Activated CD4-positive, CD25-positive, alpha-beta regulatory T cell (primary cell): Measurements from ENCODE around the gene PCBP2.

Source experiments
- DNase-seq, 4 experiments: peaks; one replicate each; lab custom pipeline; 2025; lab: John Stamatoyannopoulos, UW

PCBP2 gene

DNA sequence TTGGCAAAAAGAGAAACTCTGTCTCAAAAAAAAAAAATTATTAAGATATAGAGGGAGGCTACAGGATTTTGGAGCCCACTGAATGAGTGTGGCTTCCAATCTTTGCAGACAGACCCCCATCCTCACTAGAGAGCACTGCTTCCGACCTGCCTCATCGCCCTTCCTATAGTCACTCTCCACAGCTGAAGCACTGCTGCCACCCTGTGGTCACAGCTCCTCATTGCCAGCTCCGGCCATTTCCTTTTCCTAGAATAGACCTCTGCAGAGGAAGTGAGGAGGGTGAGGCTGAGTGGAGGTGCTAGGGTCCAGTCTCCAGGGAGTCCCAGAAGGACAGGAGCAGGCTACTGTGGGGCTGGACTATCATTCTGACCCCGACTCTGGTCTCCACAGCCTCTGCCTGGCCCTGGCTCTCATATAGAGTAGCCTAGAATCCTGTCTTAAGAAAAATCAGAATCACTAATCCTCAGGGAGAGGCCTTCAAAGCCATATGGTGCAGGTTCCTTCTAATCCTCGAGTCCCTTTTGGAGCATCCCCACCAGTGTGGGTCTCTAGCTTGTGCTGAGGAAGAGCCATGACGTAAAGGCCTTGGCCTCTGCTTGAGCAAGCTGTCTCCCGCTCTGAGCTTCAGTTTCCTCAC lies 56.8 kb downstream of the PCBP2 start:
- peak; percentile 55 to 82 (median 58) for DNase-seq

DNA sequence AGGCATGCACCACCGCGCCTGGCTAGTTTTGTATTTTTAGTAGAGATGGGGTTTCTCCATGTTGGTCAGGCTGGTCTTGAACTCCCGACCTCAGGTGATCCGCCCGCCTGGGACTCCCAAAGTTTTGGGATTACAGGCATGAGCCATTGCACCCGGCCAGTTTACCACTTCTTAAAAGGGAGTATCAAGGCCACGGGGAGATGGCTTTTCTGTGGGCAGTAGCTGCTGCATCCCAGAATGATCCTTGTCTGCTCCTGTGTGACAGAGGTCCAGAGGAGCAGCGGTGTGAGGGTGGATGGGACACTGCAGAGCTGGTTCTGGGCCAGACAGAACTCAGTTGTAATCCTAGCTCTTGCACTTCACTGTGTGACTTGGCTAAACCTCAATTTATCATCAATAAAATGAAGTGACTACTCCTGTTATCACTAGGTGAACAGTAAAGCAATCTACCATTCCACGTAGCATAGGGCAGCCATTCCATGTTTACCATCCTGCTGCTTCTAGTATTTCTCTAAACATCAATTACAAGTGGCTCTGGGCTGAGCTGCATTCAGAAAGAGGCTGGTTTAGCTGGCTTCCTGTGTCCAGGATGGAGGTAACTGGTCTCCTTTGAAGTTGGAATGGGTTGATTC lies 58.4 kb downstream of the PCBP2 start:
- DNase-seq: no peak

DNA sequence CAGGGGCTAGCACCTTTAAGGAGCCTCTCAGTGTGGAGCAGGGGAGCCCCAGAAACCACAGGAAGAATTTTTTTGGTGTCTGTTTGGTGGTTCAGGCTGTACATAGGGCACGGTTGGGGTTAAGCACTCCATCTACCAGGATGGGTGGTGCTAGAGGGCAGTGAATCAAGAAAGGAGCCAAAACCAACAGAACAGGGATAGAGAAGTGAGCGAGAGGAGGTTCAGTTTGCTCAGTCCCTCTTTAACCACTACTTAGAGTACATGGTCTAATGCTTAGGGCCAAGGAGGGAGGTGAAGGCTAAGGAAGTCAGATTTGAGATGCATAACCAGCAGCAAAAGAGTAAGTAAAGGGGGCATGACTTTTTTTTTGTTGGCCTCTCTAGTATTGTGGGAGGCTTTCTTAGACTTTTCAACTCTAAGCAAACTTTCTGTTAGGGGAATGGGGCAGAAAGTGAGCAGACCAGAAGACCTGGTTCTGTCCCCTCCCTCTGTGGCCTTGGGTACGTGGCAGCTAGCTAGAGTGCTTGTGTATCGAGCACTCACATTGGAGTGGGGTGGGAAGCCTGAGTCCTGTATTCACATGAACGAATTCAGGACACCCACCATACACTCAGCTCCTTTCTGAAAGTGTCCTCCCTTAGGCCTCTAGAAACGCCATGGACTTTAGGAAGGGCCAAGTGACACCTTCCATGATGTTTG lies 62.0 kb downstream of the PCBP2 start:
- no peak for DNase-seq

DNA sequence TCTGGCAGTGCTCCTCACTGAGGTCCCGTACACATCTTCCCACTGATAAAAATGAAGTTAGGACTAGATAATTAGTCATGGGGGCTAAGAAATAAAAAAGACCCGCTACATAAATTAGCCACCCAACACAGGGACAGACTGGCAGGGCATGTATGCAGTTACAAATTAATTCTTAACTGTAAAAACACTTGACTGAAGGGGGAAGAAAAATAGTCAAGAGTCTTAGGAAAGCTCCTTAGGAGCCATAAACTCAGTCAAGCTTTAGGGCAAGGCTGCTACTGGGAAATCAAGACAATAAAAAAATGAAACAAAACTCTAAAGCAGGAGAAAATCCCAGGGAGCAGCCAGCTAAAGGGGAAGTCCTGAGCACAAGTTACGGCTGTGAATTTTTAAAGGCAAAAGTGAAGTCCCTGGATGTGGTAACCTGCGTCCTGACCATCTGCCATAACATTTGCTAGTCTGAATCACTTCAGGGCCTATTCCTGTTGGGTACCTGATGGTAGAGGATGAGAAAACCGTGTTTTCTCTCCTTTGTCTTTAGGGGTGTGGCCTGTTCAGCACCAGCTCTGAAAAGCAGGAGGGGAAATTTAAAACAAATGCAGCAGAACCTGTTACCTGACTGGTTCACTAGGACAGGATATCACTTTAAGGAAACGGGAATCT lies 62.9 kb downstream of the PCBP2 start:
- no peak for DNase-seq

DNA sequence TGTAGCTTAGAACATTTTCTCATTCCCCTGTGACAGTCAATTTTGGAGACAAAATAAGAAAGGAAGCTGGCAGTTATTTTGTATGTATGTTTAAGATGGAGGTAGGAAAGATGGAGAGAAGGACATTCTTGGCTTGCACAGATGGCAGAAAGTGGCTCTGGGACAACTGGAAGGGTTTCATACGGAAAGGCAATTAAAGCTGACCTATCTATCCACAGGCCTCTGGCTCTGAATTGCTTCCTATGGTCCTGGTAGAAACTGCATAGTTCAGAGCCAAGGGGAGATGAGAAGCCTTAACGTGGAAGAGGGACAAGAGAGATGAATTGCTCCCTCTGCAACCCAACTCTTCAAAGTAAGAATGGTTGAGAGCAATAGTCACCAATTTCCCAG lies 63.4 kb downstream of the PCBP2 start:
- no peak for DNase-seq

DNA sequence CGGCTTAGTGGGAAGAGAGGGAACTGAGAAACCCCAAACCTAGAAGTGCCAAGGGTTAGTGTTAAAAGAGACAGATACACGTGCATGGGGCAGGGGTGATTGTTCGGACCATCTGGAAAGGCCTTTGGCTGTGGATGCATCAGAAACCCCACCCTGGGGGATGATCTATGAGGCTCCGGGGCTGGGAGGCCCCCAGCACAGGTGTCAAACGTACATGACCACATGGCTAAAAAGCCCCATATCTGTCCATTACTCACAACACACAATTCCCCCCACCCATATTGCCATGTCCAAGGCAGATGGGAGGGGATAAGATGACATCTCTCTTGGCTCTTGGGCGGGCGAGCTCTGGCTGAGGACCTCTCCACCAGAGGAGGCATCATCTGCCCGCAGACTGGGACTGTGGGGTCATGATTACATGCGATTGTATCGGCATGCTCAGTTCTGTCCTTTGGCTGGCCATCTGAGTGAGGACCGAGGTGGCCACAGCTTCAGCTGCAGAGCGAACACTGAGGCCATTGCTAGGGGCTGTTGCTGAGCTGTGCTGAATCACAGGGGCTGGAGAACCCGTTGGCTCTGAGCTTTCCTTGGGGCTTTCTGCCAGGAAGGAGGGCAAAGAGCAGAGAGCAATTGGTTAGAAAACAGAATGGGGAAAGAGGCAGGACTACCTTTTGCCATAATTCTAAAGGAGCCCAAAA lies 65.0 kb downstream of the PCBP2 start:
- DNase-seq: no peak

DNA sequence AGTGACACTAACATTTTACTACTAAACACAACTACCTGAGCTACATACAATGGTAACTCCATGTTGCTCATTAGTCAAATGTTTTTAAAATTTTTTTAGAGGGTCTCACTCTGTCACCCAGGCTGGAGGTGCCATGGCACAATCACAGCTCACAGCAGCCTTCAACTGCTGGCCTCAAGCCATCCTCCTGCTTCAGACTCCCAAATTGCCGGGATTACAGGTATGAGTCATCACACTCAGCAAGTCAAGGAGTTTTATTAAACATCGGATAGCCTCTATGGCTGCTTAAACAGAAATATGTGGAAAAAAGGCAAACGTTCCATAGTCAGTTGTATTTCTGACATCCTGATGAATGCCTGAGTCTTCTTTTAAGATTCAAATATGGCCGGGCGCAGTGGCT lies 66.5 kb downstream of the PCBP2 start:
- no peak for DNase-seq

DNA sequence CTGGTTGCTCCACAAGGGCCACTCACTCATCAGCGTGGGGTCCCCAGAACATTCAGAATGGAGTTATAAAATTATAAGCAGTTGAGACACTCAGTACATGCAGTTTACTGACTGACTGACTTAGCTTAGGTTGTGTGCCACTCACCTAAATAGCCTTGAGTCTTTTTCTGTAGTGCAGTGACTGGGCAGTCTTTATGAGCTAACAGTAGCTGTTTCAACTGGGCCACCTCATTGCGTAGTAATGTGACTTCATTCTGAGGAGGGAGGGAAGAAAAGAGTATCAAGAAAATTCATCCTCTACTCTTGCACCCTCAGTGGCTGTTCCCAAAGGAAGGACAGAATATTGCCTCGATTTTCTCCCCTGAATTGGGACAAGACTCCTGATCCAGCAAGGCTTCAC lies 71.2 kb downstream of the PCBP2 start:
- no peak for DNase-seq

DNA sequence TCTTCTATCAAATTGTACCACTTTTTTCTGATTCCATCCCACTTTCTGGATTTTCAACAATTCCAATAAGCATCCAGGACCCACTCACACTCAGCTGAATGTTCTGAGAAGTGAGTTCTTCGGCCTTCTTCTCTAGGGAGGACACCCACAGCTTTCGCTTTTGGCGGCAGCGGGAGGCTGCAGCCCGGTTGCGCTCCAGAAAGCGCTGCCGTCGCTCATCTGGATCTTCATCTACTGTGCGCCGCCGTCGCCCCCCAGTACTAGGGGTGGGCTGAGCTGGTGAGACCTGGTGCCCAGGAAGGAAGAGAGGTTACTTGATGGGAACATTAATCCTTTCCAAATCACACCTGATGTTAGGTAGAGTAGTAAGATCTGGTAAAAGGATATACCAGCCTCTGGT lies 72.6 kb downstream of the PCBP2 start:
- no peak for DNase-seq

DNA sequence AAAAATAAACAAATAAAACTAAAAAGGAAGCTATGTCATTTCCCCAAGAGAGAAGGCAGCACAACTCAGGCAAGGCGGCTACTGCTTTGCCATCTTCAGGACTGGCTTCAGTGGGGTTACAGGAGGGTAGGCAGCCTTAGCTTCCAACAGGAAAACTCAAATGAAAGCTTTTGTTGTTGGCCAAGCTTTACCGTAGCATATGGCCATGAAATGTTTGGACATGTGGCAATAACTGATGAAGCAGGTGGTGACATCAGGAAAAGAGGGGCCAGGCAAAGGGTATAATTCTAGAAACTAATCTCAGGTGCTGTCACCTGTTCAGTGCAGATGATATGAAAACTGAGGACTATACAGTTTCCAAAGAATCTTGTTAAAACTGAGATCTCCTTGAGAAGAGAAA lies 78.2 kb downstream of the PCBP2 start:
- no peak for DNase-seq
